HG02973 (cell line): ENCODE data around the gene GAN.
"Not testable (repeated sequence)": the region's sequence is repeated elsewhere in the genome, so short reads cannot be mapped to it uniquely, and the experiment has no call there.

ENCODE experiments used
- ATAC-seq: cut with Tn5 transposase; IDR thresholded peaks from one replicate; pipeline ENCODE4 v1.9.1; 2021; ENCODE audit warnings: moderate library complexity; ENCODE audit not compliant: unreplicated experiment

The GAN gene

GRCh38 chr16:81296631-81297030 lies 18.1 kb upstream of the GAN start:
- no peak for ATAC-seq

DNA sequence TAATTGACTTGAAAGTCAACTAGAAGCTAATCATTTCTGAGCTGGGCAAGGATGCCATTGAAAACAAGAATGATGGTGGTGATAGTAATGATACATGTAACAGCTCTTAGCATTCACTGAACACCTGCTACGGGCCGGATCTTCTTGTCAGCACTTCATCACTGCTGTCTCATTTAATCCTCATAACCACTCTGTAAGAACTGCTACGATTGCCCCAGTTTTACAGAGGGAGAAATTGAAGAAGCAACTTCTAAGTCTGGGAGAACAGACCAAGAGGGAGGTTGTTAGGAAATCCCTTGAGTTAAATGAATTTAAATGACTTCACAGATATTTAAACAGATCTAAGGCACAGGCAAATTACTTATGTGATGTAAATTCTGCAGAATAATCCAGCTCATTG lies 7.0 kb upstream of the GAN start:
- ATAC-seq, result no peak

GRCh38 chr16:81310045-81310644 lies 4.6 kb upstream of the GAN start:
- no peak for ATAC-seq

GRCh38 chr16:81311762-81312161 lies 3.0 kb upstream of the GAN start:
- ATAC-seq, result no peak

- ATAC-seq, result no peak
Measured at GRCh38 chr16:81313701-81314602, 810 bp upstream of the GAN start.

DNA sequence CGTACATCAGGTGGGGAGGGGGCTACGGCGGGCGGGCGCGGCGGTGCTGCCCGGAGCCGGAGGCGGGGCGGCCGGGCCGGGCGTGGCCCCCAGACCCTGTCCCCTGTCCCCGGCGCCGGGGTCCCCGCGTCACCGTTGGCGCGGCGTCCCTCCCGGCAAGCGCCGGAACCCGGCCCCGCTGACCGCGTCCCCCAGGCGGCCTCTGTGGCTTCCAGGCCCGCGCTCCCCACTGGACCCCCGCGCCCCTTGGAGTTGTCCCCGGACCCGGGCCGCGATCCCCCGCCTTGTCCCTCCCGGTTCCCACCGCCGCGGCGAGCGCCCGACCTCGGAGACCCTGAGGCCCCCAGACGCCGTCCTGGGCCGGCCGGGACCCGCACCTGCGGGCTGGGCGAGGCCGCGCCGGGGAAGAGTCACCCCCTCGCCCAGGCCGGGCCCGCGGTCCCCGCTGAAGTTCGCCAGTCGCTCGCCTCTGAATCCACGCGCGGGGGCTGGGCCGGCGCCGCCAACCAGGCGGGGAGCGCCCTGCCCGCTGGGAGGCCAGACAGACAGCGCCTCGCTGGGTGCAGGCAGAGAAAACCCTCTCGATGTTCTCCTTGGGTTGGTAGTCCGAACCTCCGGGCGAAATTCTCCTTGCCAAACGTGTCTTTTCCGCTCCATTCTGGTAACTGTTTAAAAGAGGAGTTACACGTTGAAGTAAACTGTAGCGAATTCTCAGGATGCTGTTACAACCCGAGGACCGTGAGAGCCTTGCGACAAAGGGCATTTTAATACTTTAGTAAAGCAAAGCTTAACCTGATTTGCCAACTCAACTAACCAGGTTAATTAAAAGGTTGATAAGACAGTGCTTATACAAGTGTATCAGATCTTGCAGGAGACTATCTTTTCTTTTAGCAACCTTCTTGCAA lies 761 bp downstream of the GAN start:
- ATAC-seq, result peak; percentile 34

- no peak for ATAC-seq
Measured at GRCh38 chr16:81316176-81316496, 1.4 kb downstream of the GAN start.

DNA sequence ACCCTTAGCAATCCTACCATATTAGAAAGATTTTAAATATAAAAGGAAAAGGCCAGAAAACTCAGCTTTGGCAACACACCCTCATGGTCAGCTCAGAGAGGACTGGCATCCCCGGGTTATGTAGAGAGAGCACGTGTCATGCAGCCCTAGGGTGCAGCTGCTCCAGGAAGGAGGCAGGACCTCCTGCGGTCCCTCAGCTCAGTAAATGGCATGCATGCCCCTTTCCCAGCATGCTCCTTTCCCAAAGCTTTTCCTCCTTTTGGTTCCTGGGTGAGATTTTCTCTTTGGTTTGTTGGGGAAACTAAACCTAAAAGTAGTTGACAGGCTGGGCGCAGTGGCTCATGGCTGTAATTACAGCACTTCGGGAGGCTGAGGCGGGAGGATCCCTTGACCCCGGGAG lies 3.9 kb downstream of the GAN start:
- no peak for ATAC-seq

DNA sequence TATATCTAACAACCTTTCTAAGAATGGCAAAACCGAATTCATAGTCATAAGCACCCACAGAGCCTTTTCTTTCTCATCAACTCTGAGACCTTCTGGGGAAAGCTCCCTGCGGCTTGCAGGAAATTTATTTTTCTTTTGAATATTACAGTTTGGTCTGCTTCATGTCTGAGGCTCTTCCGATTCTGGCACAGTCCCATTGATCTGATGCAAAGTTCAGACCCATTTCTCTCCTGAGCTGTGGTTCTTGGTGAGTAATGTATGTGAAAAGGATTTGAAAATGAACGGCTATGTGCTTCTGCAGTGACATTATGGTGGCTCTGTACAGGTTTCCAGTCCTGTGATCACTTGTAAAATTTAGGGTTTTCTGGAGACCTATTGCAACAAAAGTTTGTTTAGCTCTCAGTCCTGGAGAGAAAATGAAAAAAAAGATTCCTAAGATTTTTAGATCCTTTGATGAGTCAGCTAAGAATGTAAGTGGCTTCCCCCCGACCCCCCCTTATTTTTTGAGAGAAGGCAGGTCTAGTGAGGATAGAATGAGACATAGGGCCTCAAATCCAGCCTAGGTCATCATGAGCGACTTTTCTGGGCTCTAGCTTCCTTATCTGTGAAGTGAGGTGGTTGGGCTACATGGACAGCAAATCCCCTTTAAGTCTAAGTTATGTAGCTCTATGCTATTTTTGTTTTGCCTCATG lies 4.6 kb downstream of the GAN start:
- no peak for ATAC-seq

- ATAC-seq, result no peak
Measured at GRCh38 chr16:81321039-81321438, 6.3 kb downstream of the GAN start.

DNA sequence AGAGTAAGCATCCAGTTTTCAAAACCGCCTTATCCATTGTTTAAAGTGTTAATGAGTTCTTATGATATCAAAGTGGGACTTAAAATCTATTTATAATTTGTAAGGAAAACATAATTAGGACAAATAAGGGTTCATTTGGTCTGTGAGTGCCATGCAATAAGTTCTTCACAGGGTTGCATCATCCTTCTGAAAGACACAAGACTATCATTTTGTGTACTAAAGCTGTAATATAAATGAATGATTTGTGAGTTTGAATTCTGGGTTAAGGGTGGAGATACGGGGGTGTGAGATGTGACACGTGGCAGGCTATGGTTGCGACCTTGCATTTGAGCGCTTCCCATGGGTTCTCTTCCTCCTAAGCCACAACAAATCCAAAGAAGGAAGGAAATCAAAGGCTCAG lies 6.8 kb downstream of the GAN start:
- ATAC-seq, result no peak

GRCh38 chr16:81324808-81325207 lies 10.0 kb downstream of the GAN start:
- no peak for ATAC-seq

GRCh38 chr16:81327011-81327410 lies 12.2 kb downstream of the GAN start:
- ATAC-seq, result no peak

DNA sequence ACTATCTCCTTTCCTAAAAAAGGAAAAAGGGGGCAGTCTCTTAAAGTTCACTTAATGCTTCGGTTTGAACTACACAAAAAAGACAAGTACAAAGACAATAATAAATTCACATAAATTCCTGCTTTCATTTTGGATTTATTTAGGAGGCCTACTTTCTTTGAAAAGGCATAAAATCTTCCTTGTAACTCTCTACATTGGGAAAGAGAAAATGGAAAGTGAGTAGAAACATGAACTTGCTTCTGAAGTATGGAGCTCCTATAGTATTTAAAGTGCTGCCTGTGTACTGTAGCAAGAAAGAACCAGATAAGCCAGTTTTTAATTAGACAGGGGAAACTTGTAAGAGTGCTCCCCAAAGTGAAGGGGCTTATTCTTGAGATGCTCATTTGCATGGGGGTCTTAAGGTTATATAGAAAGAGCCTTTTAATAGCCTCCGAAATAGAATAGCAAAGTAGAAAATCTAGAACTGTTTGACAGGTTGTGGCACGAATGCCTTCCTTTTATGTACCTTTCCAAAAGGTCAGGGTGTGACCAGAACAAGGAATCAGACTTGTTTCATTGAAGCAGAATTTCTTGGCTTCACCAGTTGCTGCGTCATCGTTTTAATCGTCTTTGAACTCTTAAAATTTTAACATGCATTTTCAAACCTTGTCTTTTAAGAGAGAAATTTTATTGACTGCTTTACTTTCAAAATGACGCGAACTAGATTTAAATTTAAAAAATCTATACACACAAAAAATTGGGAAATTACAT lies 12.9 kb downstream of the GAN start:
- no peak for ATAC-seq

- ATAC-seq, result no peak
Measured at GRCh38 chr16:81329947-81330346, 15.2 kb downstream of the GAN start.

DNA sequence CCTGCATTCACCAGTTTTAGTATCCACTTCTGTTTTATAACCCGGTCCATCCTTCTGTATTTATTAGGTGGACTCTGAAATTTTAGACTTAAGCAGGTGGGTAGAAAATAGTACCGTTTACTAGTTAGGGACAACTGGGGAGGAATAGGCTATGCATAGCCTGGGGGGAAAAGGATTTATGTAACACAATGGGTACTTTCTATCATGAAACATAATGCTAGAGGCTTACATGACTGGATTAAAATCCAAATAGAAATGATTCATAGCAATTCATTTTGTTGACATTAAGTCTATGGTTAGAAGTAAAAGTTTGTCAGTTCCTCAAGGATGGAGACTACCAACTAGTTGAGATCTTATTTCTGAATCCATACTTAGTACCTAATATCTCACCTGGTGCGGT lies 18.6 kb downstream of the GAN start:
- no peak for ATAC-seq

DNA sequence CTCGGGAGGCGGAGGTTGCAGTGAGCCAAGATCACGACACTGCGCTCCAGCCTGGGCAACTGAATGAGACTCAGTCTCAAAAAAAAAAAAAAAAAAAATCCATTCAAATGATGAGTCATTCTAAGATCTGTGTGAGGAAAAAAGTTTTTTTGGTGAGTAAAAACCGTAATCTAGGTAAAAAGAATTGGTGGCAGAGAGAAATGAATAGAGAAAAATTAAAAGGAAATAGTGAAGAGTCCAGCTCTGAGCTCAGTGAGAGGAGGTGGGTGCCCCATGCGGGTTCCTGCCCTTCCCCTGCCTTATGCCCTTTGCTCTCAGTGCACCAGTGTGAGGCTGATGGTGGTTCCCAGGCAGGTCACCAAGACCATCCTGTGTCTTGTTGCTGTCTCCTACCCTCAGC lies 20.9 kb downstream of the GAN start:
- ATAC-seq, result no peak

GRCh38 chr16:81337097-81337496 lies 22.3 kb downstream of the GAN start:
- ATAC-seq, result no peak

DNA sequence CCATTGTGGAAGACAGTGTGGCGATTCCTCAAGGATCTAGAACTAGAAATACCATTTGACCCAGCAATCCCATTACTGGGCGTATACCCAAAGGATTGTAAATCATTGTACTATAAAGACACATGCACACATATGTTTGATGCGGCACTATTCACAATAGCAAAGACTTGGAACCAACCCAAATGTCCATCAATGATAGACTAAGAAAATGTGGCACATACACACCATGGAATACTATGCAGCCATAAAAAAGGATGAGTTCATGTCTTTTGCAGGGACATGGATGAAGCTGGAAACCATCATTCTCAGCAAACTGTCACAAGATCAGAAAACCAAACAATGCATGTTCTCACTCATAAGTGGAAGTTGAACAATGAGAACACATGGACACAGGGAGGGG lies 30.4 kb downstream of the GAN start:
- not testable (repeated sequence) for ATAC-seq

DNA sequence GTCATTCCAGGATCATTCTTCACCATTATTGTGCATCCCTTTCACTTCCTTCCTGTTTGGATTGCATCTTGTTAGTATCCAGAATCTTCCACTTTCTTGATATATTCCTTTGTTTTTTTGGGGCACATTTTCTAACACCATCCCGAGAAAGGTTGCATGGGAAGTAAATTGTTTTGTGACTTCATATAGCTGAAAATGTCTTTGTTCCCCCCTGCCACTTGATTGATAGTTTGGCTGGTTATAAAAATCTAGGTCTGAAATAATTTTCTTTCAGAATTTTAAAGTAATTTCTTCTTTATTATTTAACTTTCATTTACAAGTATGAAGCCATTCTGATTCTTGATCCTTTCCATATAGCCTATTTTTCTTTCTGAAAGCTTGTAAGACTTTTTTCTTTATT lies 32.7 kb downstream of the GAN start:
- no peak for ATAC-seq
